HEK293T (cell line): ENCODE measurements around the gene COX7A2.

ENCODE experiments used
- CTCF ChIA-PET: fragments of 350-600 bp; formaldehyde crosslinking; extraction: SDS; loops from one replicate; lab custom pipeline; 2021; ENCODE audit warnings: antibody characterized with exemption, inconsistent platforms; lab: Yijun Ruan, JAX
- POLR2A ChIA-PET: fragments of 350-600 bp; formaldehyde crosslinking; extraction: SDS; loops from one replicate; lab custom pipeline; 2020; ENCODE audit warnings: antibody characterized with exemption, inconsistent platforms; lab: Yijun Ruan, JAX
- DNase-seq: peaks from one replicate; pipeline ENCODE4 v3.0.0; 2012; ENCODE audit warnings: mixed read lengths; ENCODE audit errors: extremely low spot score
- ARNT ChIP-seq: fragments of 450-650 bp; IDR thresholded peaks from 2 replicates; pipeline ENCODE4 v1.6.1; 2017; ENCODE audit warnings: mild to moderate bottlenecking
- BHLHE40 ChIP-seq: fragments of 450-650 bp; IDR thresholded peaks from 2 replicates; pipeline ENCODE4 v1.6.1; 2016; ENCODE audit warnings: mild to moderate bottlenecking, moderate library complexity, borderline replicate concordance
- CTBP1 ChIP-seq: fragments of 450-650 bp; IDR thresholded peaks from 2 replicates; pipeline ENCODE4 v1.6.1; 2016; ENCODE audit warnings: borderline replicate concordance
- FOXA1 ChIP-seq: fragments of 450-650 bp; IDR thresholded peaks from 2 replicates; pipeline ENCODE4 v1.6.1; 2016; ENCODE audit warnings: mild to moderate bottlenecking
- FOXK2 ChIP-seq: fragments of 450-650 bp; IDR thresholded peaks from 2 replicates; pipeline ENCODE4 v1.6.1; 2016; ENCODE audit warnings: mild to moderate bottlenecking
- FOXM1 ChIP-seq: fragments of 450-650 bp; IDR thresholded peaks from 2 replicates; pipeline ENCODE4 v1.6.1; 2017; ENCODE audit warnings: mild to moderate bottlenecking, borderline replicate concordance
- L3MBTL2 ChIP-seq: fragments of 450-650 bp; conservative IDR thresholded peaks from 2 replicates; pipeline ENCODE4 v1.6.1; 2016; ENCODE audit warnings: mild to moderate bottlenecking
- LEF1 ChIP-seq: fragments of 450-650 bp; IDR thresholded peaks from 2 replicates; pipeline ENCODE4 v1.6.1; 2017; ENCODE audit warnings: mild to moderate bottlenecking, borderline replicate concordance
- NFRKB ChIP-seq: fragments of 450-650 bp; IDR thresholded peaks from 2 replicates; pipeline ENCODE4 v1.6.1; 2016; ENCODE audit warnings: mild to moderate bottlenecking, moderate library complexity
- SUZ12 ChIP-seq: fragments of 450-650 bp; IDR thresholded peaks from 2 replicates; pipeline ENCODE4 v1.6.1; 2016; ENCODE audit warnings: mild to moderate bottlenecking
- ZNF384 ChIP-seq: fragments of 450-650 bp; IDR thresholded peaks from 2 replicates; pipeline ENCODE4 v1.6.1; 2016
- TF ChIP-seq, protein P1 (sequence below): fragments of 450-650 bp; IDR thresholded peaks from 2 replicates; pipeline ENCODE4 v1.6.1; 2016

COX7A2 gene

DNA sequence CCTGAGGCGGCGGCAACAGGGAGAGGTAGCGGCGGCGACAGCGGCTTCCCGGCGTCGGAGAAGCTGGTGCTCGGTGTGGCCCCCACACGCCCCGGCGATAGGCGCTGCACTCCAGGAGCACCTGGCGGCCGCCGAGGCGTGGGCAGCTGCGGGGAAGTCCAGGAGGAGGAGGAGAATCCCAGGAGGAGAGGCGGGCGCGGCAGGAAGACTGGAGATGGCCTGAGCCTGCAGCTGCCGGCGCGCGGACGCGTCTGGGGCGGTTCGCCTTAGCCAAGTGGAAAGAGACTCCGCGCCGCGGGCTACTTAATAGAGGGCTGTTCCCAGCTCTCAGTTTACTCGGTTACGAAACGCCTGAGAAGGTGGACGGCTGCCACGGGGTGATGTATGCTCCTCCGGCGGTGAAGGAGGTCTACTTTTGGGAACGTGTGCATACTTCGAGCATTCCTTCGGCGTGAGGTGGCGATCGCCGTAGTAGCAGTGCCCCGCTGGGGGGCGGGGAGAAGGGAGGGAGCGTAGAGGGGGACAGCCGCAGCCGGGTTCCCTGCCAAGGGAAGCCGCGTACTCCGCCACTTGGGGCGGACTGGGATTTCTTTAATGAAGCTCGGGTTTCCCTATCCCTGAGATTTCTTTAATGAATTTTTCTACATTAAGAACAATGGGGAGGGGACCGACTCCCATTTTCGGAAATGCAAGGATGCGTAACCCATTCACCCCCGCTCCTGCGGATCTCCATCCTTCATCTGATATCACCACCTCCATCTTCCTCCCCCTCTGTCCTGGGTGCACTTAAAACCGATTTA is 37.6 kb downstream of the COX7A2 start, which contains the start of gene COL12A1:
TSS of gene COL12A1 (minus strand) at position 278 of the 800 bp plus-strand sequence. CDS start 3,261 bp downstream, outside the sequence.
- TF ChIP-seq FOXM1 (no peak), FOXK2 (no peak), CTBP1 (0 out of 2 replicates have a peak, but pooled peaks have one; percentile 15)
- ChIA-PET POLR2A (no interaction called here), CTCF (interaction anchor here (0.6 to 1.6 kb wide), 8 partner anchors 11 to 1594 kb away, joined by 3 to 4 read pairs (median 3); no protein-coding TSS in a partner anchor)
- DNase-seq, result peak; percentile 30

DNA sequence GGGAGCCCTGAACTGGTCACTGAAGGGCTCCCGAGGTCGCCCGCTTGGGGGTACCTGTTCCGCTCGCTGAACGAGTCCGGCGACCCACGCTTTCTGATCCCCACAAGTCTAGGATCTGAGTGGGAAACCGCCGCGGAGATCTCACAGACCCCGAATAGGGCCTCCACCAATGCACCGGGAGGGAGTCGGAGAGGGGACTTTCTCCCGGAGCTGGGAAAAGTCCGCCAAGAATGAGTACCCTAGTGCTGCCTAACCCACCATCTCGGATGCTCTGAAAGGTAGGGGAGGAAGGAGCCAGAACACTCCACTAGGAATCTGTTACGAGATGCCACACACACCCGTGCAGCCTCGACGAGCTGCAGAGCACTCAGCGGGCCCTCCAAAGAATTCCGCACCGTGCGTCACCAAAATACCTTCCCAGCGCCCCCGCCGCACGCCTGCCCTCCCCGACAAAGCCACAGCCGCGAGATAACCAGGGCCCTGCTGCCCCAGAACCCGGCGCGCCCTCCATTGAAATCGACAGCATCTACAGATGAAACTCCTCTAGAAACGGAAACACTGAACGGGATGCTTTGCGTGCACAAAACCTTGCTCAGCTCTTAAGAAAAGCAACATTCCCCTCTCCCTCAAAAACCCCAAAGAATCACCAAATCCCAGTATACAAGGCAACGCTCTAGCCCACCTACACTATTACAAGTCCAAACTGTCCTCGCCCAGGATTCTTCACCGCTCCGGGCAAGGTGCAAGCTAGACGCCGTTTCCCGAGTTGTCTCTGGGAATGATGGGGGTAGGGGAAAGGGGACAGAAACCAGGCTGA is 38.4 kb downstream of the COX7A2 start:
- CTCF ChIA-PET, result interaction anchor here (0.5 to 2.1 kb wide), 10 partner anchors 12 to 1593 kb away, joined by 3 to 8 read pairs (median 3); no protein-coding TSS in a partner anchor
- TF ChIP-seq NFRKB (no peak), LEF1 (no peak), BHLHE40 (no peak), L3MBTL2 (no peak)
- DNase-seq, result no peak
- POLR2A ChIA-PET, result no interaction called here

DNA sequence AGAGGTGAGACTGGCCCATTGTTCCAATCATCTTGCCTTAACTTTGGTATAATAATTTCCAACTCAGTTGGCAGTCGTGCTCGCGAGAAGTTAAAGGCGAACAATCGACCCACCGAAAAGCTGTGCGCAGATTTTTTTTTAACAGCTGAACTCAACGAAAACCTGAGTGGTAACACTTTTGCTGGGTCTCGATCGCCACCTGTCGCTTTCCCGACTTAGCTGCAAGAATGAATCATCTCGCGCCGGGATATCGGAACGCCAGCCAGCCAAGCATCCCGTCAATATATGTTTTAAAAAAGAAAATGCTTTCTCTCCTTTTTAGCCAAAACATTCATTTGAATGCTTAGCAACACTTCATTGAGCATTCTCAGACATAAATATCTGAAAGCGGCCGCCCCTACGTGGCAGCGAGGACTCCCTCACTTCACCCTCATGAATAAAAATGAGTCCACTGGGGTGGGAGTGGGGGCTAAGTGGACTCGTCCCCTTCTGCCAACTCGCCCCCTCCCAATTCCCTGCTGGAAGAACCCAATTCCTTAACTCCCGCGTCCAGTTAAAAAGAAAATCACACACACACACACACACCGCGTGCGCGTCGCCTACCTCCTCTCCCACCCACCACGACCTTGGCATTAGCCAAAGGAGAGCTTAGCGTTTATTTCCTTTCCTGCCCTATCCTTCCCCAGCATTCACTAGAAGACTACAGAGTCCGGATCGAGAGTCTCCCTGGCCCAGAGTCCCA is 39.2 kb downstream of the COX7A2 start:
- POLR2A ChIA-PET, result no interaction called here
- DNase-seq, result peak; percentile 73
- CTCF ChIA-PET, result interaction anchor here (0.5 to 2.1 kb wide), 12 partner anchors 30 to 1466 kb away, joined by 3 to 8 read pairs (median 3); no protein-coding TSS in a partner anchor
- TF ChIP-seq CTBP1, result no peak
- 0 out of 2 replicates have a peak, but pooled peaks have one; percentile 12 for TF ChIP-seq L3MBTL2
- TF ChIP-seq ARNT, result no peak
- TF ChIP-seq FOXA1, result no peak
- peak; percentile 88 for TF ChIP-seq ZNF384
- TF ChIP-seq BHLHE40, result no peak

DNA sequence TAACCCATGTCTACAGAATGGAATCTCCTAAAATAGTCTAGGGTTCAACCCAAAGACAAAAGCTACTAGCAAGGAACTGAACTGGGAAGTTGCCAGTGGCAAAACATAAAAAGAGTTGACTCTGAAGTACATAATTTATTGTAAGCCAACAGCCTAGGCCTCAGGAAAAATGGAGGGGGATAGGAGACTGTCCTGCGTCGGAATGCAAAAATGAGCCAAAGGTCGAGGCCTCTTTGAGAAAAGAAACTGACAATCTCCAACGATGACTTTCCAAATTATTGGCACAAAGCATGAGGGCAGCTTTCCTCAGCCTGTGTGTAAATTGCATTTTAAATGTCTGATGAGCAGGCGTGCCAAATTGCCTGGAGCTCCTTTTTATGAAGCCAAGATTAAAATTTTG is 39.9 kb downstream of the COX7A2 start:
- CTCF ChIA-PET, result interaction anchor here (0.9 to 2.1 kb wide), 5 partner anchors 30 to 1235 kb away, joined by 3 to 8 read pairs (median 3); no protein-coding TSS in a partner anchor
- no peak for DNase-seq
- TF ChIP-seq ZNF384 (no peak), BHLHE40 (no peak), ARNT (no peak), L3MBTL2 (no peak), FOXM1 (no peak), FOXA1 (no peak), NFRKB (no peak), FOXK2 (no peak), SUZ12 (no peak)
- TF ChIP-seq, protein P1, sequence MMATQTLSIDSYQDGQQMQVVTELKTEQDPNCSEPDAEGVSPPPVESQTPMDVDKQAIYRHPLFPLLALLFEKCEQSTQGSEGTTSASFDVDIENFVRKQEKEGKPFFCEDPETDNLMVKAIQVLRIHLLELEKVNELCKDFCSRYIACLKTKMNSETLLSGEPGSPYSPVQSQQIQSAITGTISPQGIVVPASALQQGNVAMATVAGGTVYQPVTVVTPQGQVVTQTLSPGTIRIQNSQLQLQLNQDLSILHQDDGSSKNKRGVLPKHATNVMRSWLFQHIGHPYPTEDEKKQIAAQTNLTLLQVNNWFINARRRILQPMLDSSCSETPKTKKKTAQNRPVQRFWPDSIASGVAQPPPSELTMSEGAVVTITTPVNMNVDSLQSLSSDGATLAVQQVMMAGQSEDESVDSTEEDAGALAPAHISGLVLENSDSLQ, result no peak
- POLR2A ChIA-PET, result no interaction called here

DNA sequence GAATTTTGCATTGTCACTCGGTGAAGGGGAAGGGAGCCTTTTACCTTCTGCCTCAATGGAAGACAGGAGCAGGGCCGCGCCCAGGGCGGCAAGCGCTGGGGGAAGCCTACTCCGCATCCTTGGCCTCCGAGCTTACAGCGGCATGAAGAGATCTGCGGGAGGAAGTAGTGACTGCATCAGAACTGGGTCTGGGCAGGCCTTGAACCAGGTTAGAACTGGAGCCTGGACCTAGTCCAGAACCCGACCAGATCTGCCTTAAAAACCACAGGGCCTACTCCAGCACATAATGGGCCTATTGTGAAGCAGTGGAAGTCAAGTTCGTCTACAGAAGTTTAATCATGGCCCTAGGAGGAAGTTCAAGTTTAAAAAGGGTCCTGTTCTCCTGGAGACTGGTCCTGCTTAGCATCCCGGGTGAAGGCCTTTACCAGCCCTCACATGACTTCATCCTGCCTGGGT is 40.9 kb downstream of the COX7A2 start:
- no peak for DNase-seq
- ChIA-PET POLR2A (no interaction called here), CTCF (interaction anchor here (0.6 kb wide), 1 partner anchor 328 kb away, joined by 5 read pairs; no protein-coding TSS in a partner anchor)
- TF ChIP-seq FOXK2 (no peak), ARNT (no peak), SUZ12 (no peak), BHLHE40 (no peak), FOXM1 (no peak)
- TF ChIP-seq, protein P1, result no peak

DNA sequence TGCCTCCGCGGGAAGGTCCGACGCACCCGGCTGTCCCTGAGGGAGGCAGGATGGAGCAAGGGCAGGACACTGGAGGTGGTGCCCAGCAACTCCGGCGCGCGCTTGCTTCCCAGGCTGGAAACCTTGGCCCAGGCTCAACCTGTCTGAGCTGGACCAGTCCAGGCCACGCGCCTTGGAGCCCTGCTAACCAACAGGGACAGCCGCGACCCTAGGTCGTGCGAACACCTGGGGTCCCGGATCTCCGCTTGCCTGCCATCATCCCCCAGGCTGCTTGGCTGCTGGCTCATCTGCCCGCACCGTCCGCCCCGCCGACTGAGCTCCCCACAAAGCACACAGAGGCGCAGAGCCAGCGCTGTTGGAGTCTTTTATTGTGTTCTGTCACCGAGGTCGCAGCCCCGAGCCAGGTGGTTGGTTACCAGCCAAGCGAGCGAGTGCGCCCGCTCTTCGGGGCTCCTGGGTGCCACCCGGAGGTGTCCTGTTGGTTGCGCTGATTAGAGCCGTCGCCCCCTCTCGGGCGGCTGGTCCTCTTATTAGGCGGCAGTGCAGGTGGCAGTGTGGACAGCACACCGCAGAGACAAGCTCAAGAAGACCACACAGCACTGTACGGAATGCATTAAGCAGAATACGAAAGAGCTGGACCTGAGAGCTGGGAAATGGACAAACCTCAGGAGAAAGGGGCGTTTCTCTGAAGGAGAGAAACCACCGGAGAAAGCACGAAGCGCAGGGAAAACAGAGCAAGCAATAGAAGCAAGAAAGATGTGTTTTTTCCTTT is 41.5 kb downstream of the COX7A2 start:
- ChIA-PET CTCF (no interaction called here), POLR2A (no interaction called here)
- DNase-seq, result no peak
- no peak for TF ChIP-seq ARNT
- no peak for TF ChIP-seq BHLHE40
- no peak for TF ChIP-seq FOXA1
- TF ChIP-seq NFRKB, result no peak
- no peak for TF ChIP-seq FOXK2
- no peak for TF ChIP-seq CTBP1
- no peak for TF ChIP-seq LEF1
- TF ChIP-seq ZNF384, result no peak
- TF ChIP-seq SUZ12, result no peak
